HEK293 (cell line): ENCODE data around the gene HLA-DMA.

Source experiments
- CTCF ChIA-PET: fragments of 350-600 bp; formaldehyde crosslinking; extraction: SDS; loops from one replicate; lab custom pipeline; 2021; ENCODE audit warnings: antibody characterized with exemption; lab: Yijun Ruan, JAX
- POLR2A ChIA-PET: fragments of 300-600 bp; formaldehyde crosslinking; extraction: SDS; loops from one replicate; lab custom pipeline; 2020; ENCODE audit warnings: antibody characterized with exemption, inconsistent platforms; lab: Yijun Ruan, JAX
- H3K27ac ChIP-seq: fragments of 200-500 bp; sonication (Bioruptor generic); 2 replicates; pipeline ENCODE4 v1.5.1; 2014; ENCODE audit warnings: low read depth, low read length, control low read depth, inconsistent platforms; ENCODE audit errors: extremely low read depth
- H3K36me3 ChIP-seq, 2 experiments: fragments of 200-500 bp in 1 of 2; sonication (Bioruptor generic) in 1 of 2; 1 replicate in 1 of 2; 2 replicates in 1 of 2; pipeline ENCODE4 v1.5.1; 2014 to 2017; ENCODE audit warnings: inconsistent platforms in 2 of 2, low read length in 2 of 2; ENCODE audit not compliant: control insufficient read depth in 2 of 2, insufficient read depth in 1 of 2
- H3K4me1 ChIP-seq: fragments of 200-500 bp; sonication (Bioruptor generic); 2 replicates; pipeline ENCODE4 v1.5.1; 2014; ENCODE audit warnings: mild to moderate bottlenecking, low read length, inconsistent platforms; ENCODE audit not compliant: control insufficient read depth, insufficient read depth
- H3K4me3 ChIP-seq: 2 replicates; pipeline ENCODE4 v1.5.1; 2011; ENCODE audit warnings: low read depth, mild to moderate bottlenecking, control low read depth, low read length, moderate library complexity
- H3K9me3 ChIP-seq: fragments of 200-500 bp; sonication (Bioruptor generic); 2 replicates; pipeline ENCODE4 v1.5.1; 2014; ENCODE audit warnings: low read depth, low read length, inconsistent platforms; ENCODE audit not compliant: control insufficient read depth, insufficient read depth
- CTCF ChIP-seq: fragments of 450-650 bp; formaldehyde crosslinking; IDR thresholded peaks from 2 replicates; pipeline ENCODE4 v1.5.1; 2016; ENCODE audit warnings: missing biosample characterization, missing genetic modification characterization
- IKZF3 ChIP-seq: fragments of 450-650 bp; IDR thresholded peaks from 2 replicates; pipeline ENCODE4 v1.5.0; 2018; ENCODE audit warnings: missing biosample characterization, mild to moderate bottlenecking, missing genetic modification characterization, moderate library complexity
- WT1 ChIP-seq: fragments of 450-650 bp; formaldehyde crosslinking; IDR thresholded peaks from 2 replicates; pipeline ENCODE4 v1.5.1; 2016; ENCODE audit warnings: missing biosample characterization, missing genetic modification characterization
- YY1 ChIP-seq: fragments of 450-650 bp; formaldehyde crosslinking; IDR thresholded peaks from 2 replicates; pipeline ENCODE4 v1.5.1; 2018; ENCODE audit warnings: missing biosample characterization, missing genetic modification characterization
- ZEB2 ChIP-seq: fragments of 450-650 bp; formaldehyde crosslinking; IDR thresholded peaks from 2 replicates; pipeline ENCODE4 v1.5.1; 2016; ENCODE audit warnings: missing biosample characterization, missing genetic modification characterization
- ZNF121 ChIP-seq: fragments of 450-650 bp; formaldehyde crosslinking; IDR thresholded peaks from 2 replicates; pipeline ENCODE4 v1.5.1; 2016; ENCODE audit warnings: missing biosample characterization, missing genetic modification characterization
- ZNF132 ChIP-seq: fragments of 450-650 bp; formaldehyde crosslinking; IDR thresholded peaks from 2 replicates; pipeline ENCODE4 v1.5.1; 2017; ENCODE audit warnings: missing biosample characterization, missing genetic modification characterization, borderline replicate concordance
- ZNF146 ChIP-seq: fragments of 450-650 bp; formaldehyde crosslinking; IDR thresholded peaks from 2 replicates; pipeline ENCODE4 v1.5.1; 2016; ENCODE audit warnings: missing biosample characterization, missing genetic modification characterization
- ZNF148 ChIP-seq: fragments of 450-650 bp; formaldehyde crosslinking; IDR thresholded peaks from 2 replicates; pipeline ENCODE4 v1.5.0; 2017; ENCODE audit warnings: missing biosample characterization, missing genetic modification characterization, borderline replicate concordance
- ZNF157 ChIP-seq: fragments of 450-650 bp; formaldehyde crosslinking; IDR thresholded peaks from 2 replicates; pipeline ENCODE4 v1.5.1; 2016; ENCODE audit warnings: missing biosample characterization, missing genetic modification characterization
- ZNF184 ChIP-seq: fragments of 450-650 bp; IDR thresholded peaks from 2 replicates; pipeline ENCODE4 v1.5.1; 2018; ENCODE audit warnings: missing biosample characterization, mild to moderate bottlenecking, missing genetic modification characterization
- ZNF2 ChIP-seq: fragments of 450-650 bp; formaldehyde crosslinking; IDR thresholded peaks from 2 replicates; pipeline ENCODE4 v1.5.1; 2016; ENCODE audit warnings: missing biosample characterization, missing genetic modification characterization
- ZNF274 ChIP-seq, 2 experiments: fragments of 200-500 bp in 1 of 2; fragments of 450-650 bp in 1 of 2; sonication (Bioruptor generic) in 1 of 2; formaldehyde crosslinking in 1 of 2; IDR thresholded peaks; 2 replicates each; pipeline versions ENCODE4 v1.5.1 to v1.6.1; 2014 to 2016; ENCODE audit warnings: borderline replicate concordance in 1 of 2, inconsistent platforms in 1 of 2, low read length in 1 of 2, missing biosample characterization in 1 of 2, missing genetic modification characterization in 1 of 2
- ZNF311 ChIP-seq: fragments of 450-650 bp; formaldehyde crosslinking; IDR thresholded peaks from 2 replicates; pipeline ENCODE4 v1.5.1; 2017; ENCODE audit warnings: missing biosample characterization, missing genetic modification characterization, borderline replicate concordance
- ZNF366 ChIP-seq: fragments of 450-650 bp; formaldehyde crosslinking; conservative IDR thresholded peaks from 2 replicates; pipeline ENCODE4 v1.5.1; 2016; ENCODE audit warnings: missing biosample characterization, missing genetic modification characterization
- ZNF391 ChIP-seq: fragments of 450-650 bp; formaldehyde crosslinking; IDR thresholded peaks from 2 replicates; pipeline ENCODE4 v1.5.1; 2016; ENCODE audit warnings: low read depth, missing biosample characterization, missing genetic modification characterization, borderline replicate concordance
- ZNF610 ChIP-seq: fragments of 450-650 bp; formaldehyde crosslinking; IDR thresholded peaks from 2 replicates; pipeline ENCODE4 v1.5.1; 2016; ENCODE audit warnings: missing biosample characterization, missing genetic modification characterization, borderline replicate concordance
- ZNF654 ChIP-seq: fragments of 450-650 bp; formaldehyde crosslinking; IDR thresholded peaks from 2 replicates; pipeline ENCODE4 v1.5.1; 2016; ENCODE audit warnings: low read depth, missing biosample characterization, missing genetic modification characterization
- ZNF677 ChIP-seq: fragments of 450-650 bp; IDR thresholded peaks from 2 replicates; pipeline ENCODE4 v1.5.0; 2018; ENCODE audit warnings: missing biosample characterization, mild to moderate bottlenecking, missing genetic modification characterization, moderate library complexity
- ZNF785 ChIP-seq: fragments of 450-650 bp; formaldehyde crosslinking; IDR thresholded peaks from 2 replicates; pipeline ENCODE4 v1.5.1; 2016; ENCODE audit warnings: missing biosample characterization, missing genetic modification characterization

The HLA-DMA gene

DNA sequence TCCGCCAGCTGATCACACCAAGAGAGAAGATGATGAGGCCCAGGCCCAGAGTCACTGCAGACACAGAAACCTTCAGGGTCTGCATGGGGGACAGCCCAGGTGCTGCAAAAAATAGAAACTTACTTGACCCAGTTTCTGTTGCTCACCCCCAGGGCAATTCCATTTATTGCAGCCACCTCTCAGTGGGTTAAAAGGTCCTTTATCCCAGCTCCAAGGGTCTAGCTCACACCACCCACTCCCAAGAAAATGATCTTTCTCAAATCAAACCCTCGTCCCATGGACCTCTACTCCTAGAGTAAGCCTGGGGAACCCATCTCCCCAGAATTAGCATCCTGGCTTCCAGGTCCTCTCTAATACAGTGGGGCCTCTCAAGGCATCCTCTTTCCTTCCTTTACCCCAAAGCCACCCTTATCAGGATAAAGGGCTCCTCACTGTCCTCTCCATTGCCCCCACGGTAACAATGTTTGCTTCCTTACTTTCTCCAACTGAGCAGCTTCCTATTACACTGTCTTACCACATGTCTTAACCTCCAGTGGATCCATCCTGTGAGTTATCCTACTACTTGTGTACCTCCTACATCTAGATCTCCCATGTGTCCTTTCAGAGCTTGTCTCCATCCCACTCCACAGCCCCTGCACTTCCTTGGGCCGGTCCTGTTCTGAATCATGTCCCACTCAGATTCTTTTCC is 17.2 kb downstream of the HLA-DMA start:
- H3K36me3 ChIP-seq = no peaks in the 10 kb centered on the region
- ChIA-PET CTCF (interaction anchor here (0.6 to 10.3 kb wide), 9 partner anchors 8 to 74 kb away, joined by 3 to 250 read pairs (median 8); partner anchors contain the start of gene HLA-DMA), POLR2A (interaction anchor here (1.5 to 2.1 kb wide), 3 partner anchors 36 to 47 kb away, joined by 4 to 6 read pairs (median 5); no protein-coding TSS in a partner anchor)
- H3K27ac ChIP-seq = no peak overlapping the region
- H3K4me1 ChIP-seq = no peaks in the 10 kb centered on the region
- TF ChIP-seq YY1 (tag by site-specific recombination) (no peak), ZNF157 (tag by site-specific recombination) (no peak), ZEB2 (tag by site-specific recombination) (no peak), ZNF121 (tag by site-specific recombination) (no peak), ZNF677 (tag by site-specific recombination) (no peak), ZNF391 (tag by site-specific recombination) (no peak), ZNF146 (no peak), ZNF610 (tag by site-specific recombination) (no peak), ZNF132 (tag by site-specific recombination) (no peak), ZNF274 (IDR thresholded peaks at IDR 0.05; ENCODE audit: low read length) (no peak), ZNF274 (tag by site-specific recombination; IDR thresholded peaks at IDR 0.05; ENCODE audit: borderline replicate concordance) (no peak), ZNF785 (tag by site-specific recombination) (no peak), ZNF2 (tag by site-specific recombination) (no peak), ZNF148 (tag by site-specific recombination) (no peak)
- no peak overlapping the region for H3K4me3 ChIP-seq
- no peaks in the 10 kb centered on the region for H3K9me3 ChIP-seq

DNA sequence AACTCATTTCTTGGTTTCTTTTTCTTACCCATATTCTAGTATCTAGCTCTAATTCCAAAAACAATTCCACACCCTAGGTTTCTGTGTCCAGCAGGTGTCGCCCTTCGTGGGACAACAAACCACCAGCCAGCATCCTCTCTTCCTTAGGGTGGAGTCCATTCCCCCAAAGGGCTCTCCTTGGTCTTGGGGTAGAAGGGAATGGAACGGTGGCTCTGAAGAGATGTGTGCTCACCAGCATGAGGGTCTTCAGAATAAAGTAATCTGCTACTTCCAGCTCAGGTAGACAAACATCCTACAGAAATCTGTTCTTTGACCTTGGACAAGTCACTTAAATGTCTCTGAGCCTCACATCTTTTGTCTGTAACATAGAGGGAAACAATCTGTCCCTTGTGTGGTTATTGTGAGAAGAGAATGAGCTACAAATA is 19.2 kb downstream of the HLA-DMA start:
- Histone ChIP-seq H3K9me3 (no peaks in the 10 kb centered on the region), H3K36me3 (no peaks in the 10 kb centered on the region), H3K4me3 (no peak overlapping the region), H3K4me1 (no peaks in the 10 kb centered on the region), H3K27ac (no peak overlapping the region)
- CTCF ChIA-PET = interaction anchor here (0.6 to 7.1 kb wide), 51 partner anchors 10 to 748 kb away, joined by 3 to 250 read pairs (median 5); partner anchors contain the start of genes BRD2, HLA-DMA and TAP2
- POLR2A ChIA-PET = interaction anchor here (0.5 to 1.8 kb wide), 8 partner anchors 19 to 835 kb away, joined by 3 to 37 read pairs (median 8); partner anchors contain the start of genes BRD2 and HLA-DMA
- TF ChIP-seq ZNF366 (tag by site-specific recombination) = 0 out of 2 replicates have a peak, but pooled peaks have one; percentile 15
- no peak for TF ChIP-seq ZNF184 (tag by site-specific recombination)
- no peak for TF ChIP-seq ZNF311 (tag by site-specific recombination)
- TF ChIP-seq IKZF3 (tag by site-specific recombination) = peak; percentile 68
- peak; percentile 56 for TF ChIP-seq ZNF654 (tag by site-specific recombination)
- no peak for TF ChIP-seq WT1 (tag by site-specific recombination)
- peak; percentile 37; the same call in 1 of the 2 replicates for TF ChIP-seq CTCF (tag by site-specific recombination)
